Measurements from ENCODE around the gene RNF114. TPM values are rescaled to one million over a fixed set of nuclear protein-coding genes. Genes with fewer than 3 reads are reported as not detected.
A peak's percentile ranks its signal among the peaks of the same experiment; 100 is the strongest.

The RNF114 gene
- total RNA-seq, 2 donors from 2014 or later = 99.2 to 113 TPM

DNA sequence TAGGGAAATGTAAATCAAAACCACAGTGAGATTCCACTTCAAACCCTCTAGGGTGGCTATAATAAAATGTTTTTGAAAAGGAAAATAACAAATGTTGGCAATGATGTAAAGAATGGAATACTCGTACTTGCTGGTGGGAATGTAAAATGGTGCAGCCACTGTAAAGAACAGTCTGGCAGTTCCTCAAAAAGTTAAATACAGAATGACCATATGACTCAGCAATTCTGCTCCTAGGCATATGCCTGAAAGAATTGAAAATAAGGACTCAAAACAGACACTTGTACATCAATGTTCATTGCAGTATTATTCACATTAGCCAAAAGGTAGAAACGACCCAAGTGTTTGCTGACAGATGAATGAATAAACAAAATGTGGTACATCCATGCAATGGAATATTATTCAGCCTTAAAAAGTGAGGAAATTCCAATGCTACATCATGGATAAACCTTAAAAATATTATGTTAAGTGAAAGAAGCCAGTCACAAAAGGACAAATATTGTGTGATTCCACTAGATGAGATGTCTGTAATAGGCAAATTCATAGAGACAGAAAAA lies 10.2 kb upstream of the RNF114 start:
- no peaks in the 10 kb centered on the region for H3K27me3 Mint-ChIP-seq (ENCODE audit: low read depth)
- ATAC-seq (replicated peaks in 1 of 2) (no peak), DNase-seq (no peak)
- no peaks in the 10 kb centered on the region for H3K9me3 Mint-ChIP-seq
- peaks cover 9% of the 10 kb centered on the region for H3K4me1 Mint-ChIP-seq (ENCODE audit: low read depth)
- no peaks in the 10 kb centered on the region for H3K36me3 Mint-ChIP-seq (ENCODE audit: insufficient read depth in 2 of 2)
- H3K4me3 Mint-ChIP-seq = no peak overlapping the region
- H3K27ac Mint-ChIP-seq = no peak overlapping the region

DNA sequence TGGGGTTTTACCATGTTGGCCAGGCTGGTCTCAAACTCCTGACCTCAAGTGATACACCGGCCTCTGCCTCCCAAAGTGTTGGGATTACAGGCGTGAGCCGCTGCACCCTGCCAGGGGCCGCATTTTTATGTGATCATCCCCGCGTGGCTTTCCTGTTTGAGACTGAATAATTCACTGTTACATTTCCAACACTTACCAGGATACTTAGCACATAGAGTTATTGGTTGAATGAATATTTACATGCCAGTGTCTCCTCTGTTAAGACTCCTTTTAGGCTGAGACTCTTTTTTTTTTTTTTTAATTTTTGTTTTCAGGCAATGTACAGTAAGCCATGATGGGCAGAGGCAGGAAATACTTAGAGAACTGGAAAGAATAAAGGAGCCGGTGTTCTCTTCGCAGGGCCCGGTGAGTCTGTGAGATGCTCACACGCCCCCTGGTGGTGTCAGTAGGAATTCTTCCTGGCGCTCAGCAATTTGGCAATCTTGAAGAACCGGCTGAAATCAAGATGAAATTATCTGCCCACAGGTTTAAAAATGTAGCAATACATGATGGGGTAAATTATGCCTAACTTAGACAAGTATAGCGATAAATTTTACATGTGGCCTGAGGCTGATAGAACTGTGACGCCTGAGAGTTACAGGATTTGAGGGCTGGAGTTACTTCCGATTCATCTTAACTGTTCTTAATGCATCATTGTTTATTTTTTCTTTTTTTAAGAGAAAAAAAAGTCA lies 7.6 kb upstream of the RNF114 start:
- H3K27ac Mint-ChIP-seq = no peak overlapping the region
- no peaks in the 10 kb centered on the region for H3K27me3 Mint-ChIP-seq (ENCODE audit: low read depth)
- peaks cover 9% of the 10 kb centered on the region for H3K4me1 Mint-ChIP-seq (ENCODE audit: low read depth)
- H3K36me3 Mint-ChIP-seq (ENCODE audit: insufficient read depth in 2 of 2) = no peaks in the 10 kb centered on the region
- peak; percentile 76 to 83 for DNase-seq
- H3K9me3 Mint-ChIP-seq = no peaks in the 10 kb centered on the region
- H3K4me3 Mint-ChIP-seq = peak overlapping the region; percentile 33 to 48
- peak; percentile 81 to 90 for ATAC-seq (replicated peaks in 1 of 2)

DNA sequence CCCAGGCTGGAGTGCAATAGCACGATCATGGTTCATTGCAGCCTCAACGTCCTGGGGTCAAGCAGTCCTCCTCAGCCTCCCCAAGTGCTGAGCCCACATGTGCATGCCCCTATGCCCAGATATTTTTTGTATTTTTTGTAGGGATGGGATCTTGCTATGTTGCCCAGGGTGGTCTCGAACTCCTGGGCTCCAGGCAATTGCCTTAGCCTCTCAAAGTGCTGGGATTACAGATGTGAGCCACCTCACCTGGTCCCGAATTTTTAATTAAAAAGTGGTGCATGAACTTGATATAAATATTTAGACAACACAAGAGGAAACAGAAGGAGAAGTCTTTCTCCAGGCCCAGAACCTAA lies 7.1 kb upstream of the RNF114 start:
- DNase-seq (no peak), ATAC-seq (replicated peaks in 1 of 2) (no peak)
- no peaks in the 10 kb centered on the region for H3K36me3 Mint-ChIP-seq (ENCODE audit: insufficient read depth in 2 of 2)
- no peak overlapping the region for H3K4me3 Mint-ChIP-seq
- H3K4me1 Mint-ChIP-seq (ENCODE audit: low read depth) = peaks cover 9% of the 10 kb centered on the region
- H3K9me3 Mint-ChIP-seq = no peaks in the 10 kb centered on the region
- no peak overlapping the region for H3K27ac Mint-ChIP-seq
- H3K27me3 Mint-ChIP-seq (ENCODE audit: low read depth) = no peaks in the 10 kb centered on the region

DNA sequence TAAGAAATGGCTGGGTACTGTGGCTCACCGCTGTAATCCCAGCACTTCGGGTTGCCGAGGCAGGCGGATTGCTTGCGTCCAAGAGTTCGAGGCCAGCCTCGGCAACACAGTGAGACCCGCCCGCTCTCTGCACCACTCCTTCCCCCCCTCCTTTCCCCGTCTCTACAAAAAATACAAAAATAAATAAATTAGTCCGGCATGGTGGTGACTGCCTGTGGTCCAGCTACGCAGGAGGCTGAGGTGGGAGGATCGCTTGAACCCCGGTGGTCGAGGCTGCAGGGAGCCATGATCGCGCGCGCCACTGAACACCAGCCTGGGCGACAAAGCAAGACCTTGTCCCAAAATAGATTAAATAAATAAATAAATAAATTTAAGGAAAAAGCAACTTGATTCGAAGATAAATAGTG lies 448 bp upstream of the RNF114 start:
- peak; percentile 11 to 16 for ATAC-seq (replicated peaks in 1 of 2)
- no peak overlapping the region for H3K27ac Mint-ChIP-seq
- DNase-seq = no peak

DNA sequence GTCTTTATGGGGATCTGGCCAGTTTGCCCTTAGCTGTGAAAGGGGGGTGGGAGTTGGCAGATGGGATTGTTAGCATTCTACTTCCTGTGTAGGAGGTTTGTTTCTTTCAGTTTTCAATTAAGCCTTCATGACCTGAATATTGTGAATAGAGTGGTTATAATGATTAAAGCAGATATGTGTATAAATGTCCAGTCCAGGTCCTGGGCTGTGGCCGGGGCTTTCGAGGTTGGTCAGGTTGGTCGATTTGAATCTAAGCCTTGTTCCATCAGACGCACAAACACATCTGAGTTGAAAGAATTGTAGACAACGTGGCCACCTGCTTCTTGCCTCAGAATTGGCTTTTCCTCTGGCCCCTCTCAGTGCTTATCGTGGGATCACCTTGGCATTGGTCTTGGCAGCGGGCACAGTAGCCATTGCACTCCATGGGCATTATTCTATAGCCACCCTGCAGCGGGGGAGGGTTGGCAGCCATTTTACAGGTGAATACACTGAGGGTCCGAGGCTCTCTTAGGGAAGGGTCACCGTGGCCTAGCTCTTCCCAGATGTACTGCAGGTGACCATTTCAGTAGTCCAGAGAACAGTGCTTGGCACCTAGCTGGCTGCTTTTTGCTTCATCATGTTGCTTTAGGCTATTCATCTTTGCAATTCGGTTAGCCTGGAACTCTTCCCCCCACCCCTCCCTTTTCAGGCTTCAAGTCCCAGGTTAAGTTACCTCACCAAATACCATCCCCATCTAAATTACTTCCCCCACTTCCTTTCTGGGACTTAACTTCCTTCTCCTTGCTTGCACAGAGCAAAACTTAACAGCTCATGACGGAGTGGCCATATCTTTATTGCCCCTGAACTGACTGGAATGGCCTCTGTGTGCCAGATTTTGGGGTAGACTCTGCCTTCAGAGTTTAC lies 1.1 kb downstream of the RNF114 start:
- Mint-ChIP-seq H3K4me3 (peak overlapping the region; percentile 93 to 99), H3K4me1 (ENCODE audit: low read depth) (peaks cover 43% of the 10 kb centered on the region), H3K27ac (peak overlapping the region; percentile 96), H3K27me3 (ENCODE audit: low read depth) (no peaks in the 10 kb centered on the region), H3K36me3 (ENCODE audit: insufficient read depth in 2 of 2) (peaks cover 5 to 10% of the 10 kb centered on the region in 2 donors), H3K9me3 (no peaks in the 10 kb centered on the region)
- DNase-seq (no peak), ATAC-seq (replicated peaks in 1 of 2) (no peak)

More for the DNA sequence above, 448 bp upstream of the RNF114 start:
- H3K27me3 Mint-ChIP-seq (ENCODE audit: low read depth) = no peaks in the 10 kb centered on the region
- peak overlapping the region; percentile 93 to 99 for H3K4me3 Mint-ChIP-seq
- H3K9me3 Mint-ChIP-seq = no peaks in the 10 kb centered on the region
- peaks cover 35% of the 10 kb centered on the region for H3K4me1 Mint-ChIP-seq (ENCODE audit: low read depth)
- peaks cover 2 to 5% of the 10 kb centered on the region in 2 donors for H3K36me3 Mint-ChIP-seq (ENCODE audit: insufficient read depth in 2 of 2)

DNA sequence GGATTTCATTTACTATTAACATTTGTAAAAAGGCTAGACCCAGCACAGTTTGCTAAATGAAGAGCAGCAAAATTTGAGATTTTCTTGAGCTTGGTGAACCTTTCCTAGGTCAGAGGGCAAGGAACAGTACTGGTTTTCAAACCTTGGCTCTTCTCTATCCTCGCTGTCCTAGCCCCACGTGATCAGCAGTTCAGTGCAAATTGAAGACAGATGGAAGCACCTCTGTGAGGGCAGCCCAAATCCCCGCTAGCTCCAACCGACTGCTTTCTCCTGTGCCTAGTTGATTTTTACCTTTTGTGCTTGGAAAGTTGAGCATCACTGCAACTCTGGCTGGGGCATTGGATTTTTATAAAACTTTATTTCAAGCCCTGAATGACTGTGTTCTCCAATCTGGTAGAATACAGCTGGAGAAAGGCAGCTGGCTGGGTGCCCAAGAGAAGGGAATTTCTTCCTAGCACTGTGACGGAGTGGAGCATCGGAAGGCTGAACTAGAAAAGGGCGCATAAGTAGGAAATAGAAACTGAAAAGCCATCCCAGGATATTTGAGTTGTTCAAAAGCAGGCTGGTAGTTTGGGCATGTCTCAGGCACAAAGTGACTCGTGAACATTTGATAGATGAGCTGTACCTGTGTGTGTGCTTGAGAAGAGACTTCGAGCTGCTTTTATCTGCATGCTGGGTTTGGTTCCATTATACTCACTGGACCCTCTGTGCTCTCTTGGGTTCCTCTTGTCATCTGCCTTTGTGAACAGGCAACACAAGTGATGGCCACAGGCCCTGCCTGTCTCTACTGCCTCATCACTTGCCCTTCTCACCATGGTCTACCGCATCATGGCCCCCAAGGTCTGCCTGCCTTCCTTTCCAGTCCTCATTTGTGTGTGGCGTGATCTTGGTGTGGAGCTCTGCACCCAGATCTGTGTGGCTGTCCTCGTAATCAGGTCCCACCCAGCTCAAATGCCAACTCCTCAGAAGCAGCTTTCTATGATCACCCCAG lies 2.3 kb downstream of the RNF114 start:
- Mint-ChIP-seq H3K27ac (peak overlapping the region; percentile 89), H3K4me3 (peak overlapping the region; percentile 93 to 99), H3K9me3 (no peaks in the 10 kb centered on the region), H3K36me3 (ENCODE audit: insufficient read depth in 2 of 2) (peaks cover 5 to 12% of the 10 kb centered on the region in 2 donors), H3K4me1 (ENCODE audit: low read depth) (peaks cover 43% of the 10 kb centered on the region), H3K27me3 (ENCODE audit: low read depth) (no peaks in the 10 kb centered on the region)
- ATAC-seq (replicated peaks in 1 of 2) = no peak
- no peak for DNase-seq

DNA sequence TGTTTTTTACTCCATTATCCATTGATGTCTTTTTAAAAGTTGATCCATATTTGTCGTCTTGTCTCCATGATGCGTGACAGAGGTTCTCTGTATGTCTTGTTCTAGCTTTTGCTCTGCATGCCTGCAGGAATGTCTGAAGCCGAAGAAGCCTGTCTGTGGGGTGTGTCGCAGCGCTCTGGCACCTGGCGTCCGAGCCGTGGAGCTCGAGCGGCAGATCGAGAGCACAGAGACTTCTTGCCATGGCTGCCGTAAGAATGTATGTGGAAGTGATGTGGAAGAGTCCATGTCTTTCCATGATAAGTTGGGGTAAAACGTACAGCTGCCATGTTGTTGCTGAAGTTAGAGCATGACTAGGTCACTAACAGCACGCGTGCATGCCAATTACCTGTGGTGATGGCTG lies 5.3 kb downstream of the RNF114 start:
- ATAC-seq (replicated peaks in 1 of 2) (no peak), DNase-seq (no peak)
- Mint-ChIP-seq H3K4me1 (ENCODE audit: low read depth) (peaks cover 34% of the 10 kb centered on the region), H3K9me3 (no peaks in the 10 kb centered on the region), H3K27me3 (ENCODE audit: low read depth) (no peaks in the 10 kb centered on the region), H3K36me3 (ENCODE audit: insufficient read depth in 2 of 2) (peaks cover 5 to 13% of the 10 kb centered on the region in 2 donors), H3K27ac (no peak overlapping the region), H3K4me3 (no peak overlapping the region)

DNA sequence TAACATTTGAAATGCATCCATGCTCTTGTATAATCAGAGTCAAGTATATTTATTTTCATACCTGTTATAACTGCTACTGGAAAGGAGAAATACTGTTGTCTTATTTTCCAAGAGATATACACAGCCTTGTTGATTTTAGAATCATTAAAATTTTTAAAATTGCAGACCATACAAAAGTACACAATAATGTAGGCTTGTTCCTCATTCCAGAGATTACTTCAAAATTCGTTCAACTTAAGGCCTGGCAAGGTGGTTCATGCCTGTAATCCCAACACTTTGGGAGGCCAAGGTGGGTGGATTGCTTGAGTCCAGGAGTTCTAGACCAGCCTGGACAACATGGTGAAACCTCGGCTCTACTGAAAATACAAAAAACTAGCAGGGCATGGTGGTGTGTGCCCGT lies 6.1 kb downstream of the RNF114 start:
- Mint-ChIP-seq H3K9me3 (no peaks in the 10 kb centered on the region), H3K27me3 (ENCODE audit: low read depth) (no peaks in the 10 kb centered on the region), H3K4me3 (no peak overlapping the region), H3K27ac (no peak overlapping the region), H3K4me1 (ENCODE audit: low read depth) (peaks cover 27% of the 10 kb centered on the region), H3K36me3 (ENCODE audit: insufficient read depth in 2 of 2) (peaks cover 2 to 19% of the 10 kb centered on the region in 2 donors)
- ATAC-seq (replicated peaks in 1 of 2) (no peak), DNase-seq (no peak)

DNA sequence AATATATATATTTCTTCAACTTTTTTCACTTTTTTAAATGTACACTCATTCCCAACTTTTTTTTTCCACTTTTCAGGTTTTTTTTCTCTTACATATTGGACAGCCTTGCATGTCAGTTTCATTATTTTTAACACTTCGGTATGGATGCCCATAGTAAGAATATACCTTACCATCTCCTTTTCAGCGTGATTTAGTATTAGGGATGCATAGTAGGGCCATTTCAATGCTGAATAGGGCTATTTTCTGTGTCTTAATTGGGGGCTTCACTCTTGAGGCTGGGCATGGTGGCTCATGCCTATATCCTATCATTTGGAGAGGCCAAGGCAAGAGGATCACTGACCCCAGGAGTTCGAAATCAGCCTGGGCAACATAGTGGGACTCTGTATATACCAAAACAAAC lies 6.7 kb downstream of the RNF114 start:
- Mint-ChIP-seq H3K36me3 (ENCODE audit: insufficient read depth in 2 of 2) (peaks cover 4 to 22% of the 10 kb centered on the region in 2 donors), H3K27ac (no peak overlapping the region)

DNA sequence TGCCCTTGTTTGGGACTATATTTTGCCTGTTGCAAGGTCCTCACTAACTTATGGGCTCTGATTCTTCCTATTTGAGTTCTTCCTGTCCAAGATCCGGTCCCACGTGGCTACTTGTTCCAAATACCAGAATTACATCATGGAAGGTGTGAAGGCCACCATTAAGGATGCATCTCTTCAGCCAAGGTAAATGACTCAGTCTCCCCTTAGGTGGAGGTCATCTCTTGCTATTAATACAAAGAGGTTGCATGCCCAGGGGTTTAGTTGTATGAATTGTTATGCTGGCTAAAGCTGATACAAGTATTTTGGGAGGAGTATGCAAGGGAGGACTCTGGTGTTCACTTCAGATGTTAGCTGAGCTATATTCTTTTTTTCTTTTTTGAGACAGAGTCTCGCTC lies 9.1 kb downstream of the RNF114 start:
- no peak for ATAC-seq (replicated peaks in 1 of 2)
- Mint-ChIP-seq H3K27me3 (ENCODE audit: low read depth) (no peaks in the 10 kb centered on the region), H3K27ac (no peak overlapping the region), H3K36me3 (ENCODE audit: insufficient read depth in 2 of 2) (peaks cover 10 to 35% of the 10 kb centered on the region in 2 donors), H3K9me3 (no peaks in the 10 kb centered on the region), H3K4me1 (ENCODE audit: low read depth) (peaks cover 28% of the 10 kb centered on the region), H3K4me3 (no peak overlapping the region)
- DNase-seq = no peak

More for the DNA sequence above, 6.7 kb downstream of the RNF114 start:
- Mint-ChIP-seq H3K9me3 (no peaks in the 10 kb centered on the region), H3K27me3 (ENCODE audit: low read depth) (no peaks in the 10 kb centered on the region), H3K4me1 (ENCODE audit: low read depth) (peaks cover 21% of the 10 kb centered on the region), H3K4me3 (no peak overlapping the region)
- no peak for ATAC-seq (replicated peaks in 1 of 2)
- DNase-seq = no peak

DNA sequence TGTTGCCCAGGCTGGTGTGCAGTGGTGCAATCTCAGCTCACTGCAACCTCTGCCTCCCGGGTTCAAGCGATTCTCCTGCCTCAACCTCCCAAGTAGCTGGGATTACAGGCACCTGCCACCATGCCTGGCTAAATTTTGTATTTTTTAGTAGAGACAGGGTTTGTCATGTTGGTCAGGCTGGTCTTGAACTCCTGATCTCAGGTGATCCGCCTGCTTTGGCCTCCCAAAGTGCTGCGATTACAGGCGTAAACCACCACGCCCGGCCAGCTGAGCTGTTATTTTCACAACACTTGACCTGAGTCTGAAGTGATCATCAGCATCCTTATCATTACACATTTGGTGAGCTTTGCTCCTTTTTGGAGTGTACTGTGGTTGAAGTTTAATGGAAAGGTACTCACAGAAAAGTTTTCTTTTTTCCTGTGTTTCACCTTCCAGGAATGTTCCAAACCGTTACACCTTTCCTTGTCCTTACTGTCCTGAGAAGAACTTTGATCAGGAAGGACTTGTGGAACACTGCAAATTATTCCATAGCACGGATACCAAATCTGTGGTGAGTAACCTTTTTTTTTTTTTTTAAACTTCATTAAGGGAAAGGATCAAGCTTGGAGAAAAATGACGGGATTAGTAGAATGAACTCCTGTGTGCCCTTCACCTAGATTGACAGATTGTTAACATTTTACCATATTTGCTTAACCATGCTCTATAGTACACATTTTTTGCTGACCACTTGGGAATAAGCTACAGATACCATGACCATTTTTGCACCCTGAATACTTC lies 9.7 kb downstream of the RNF114 start:
- DNase-seq (no peak), ATAC-seq (replicated peaks in 1 of 2) (no peak)
- no peaks in the 10 kb centered on the region for H3K9me3 Mint-ChIP-seq
- peaks cover 14 to 39% of the 10 kb centered on the region in 2 donors for H3K36me3 Mint-ChIP-seq (ENCODE audit: insufficient read depth in 2 of 2)
- no peak overlapping the region for H3K4me3 Mint-ChIP-seq
- peaks cover 32% of the 10 kb centered on the region for H3K4me1 Mint-ChIP-seq (ENCODE audit: low read depth)
- H3K27ac Mint-ChIP-seq = no peak overlapping the region
- H3K27me3 Mint-ChIP-seq (ENCODE audit: low read depth) = no peaks in the 10 kb centered on the region

DNA sequence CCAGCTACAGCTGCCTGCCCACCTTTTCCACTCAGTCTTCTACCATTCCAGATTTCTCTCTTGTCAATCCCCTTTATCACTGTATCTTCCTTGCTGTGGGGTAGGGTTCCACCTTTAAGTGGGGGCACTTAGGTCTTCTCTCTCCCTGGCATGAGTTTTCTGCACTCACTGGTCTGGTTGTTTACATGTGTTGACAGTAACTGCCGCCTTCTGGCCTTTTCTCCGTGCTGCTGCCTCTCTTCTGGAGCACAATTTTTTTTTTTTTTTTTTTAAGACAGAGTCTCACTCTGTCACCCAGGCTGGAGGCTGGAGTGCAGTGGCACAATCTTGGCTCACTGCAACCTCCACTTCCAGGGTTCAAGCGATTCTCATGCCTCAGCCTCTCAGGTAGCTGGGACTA lies 12.0 kb downstream of the RNF114 start:
- Mint-ChIP-seq H3K9me3 (no peaks in the 10 kb centered on the region), H3K36me3 (ENCODE audit: insufficient read depth in 2 of 2) (peaks cover 16 to 40% of the 10 kb centered on the region in 2 donors), H3K27me3 (ENCODE audit: low read depth) (no peaks in the 10 kb centered on the region), H3K27ac (no peak overlapping the region), H3K4me3 (no peak overlapping the region), H3K4me1 (ENCODE audit: low read depth) (peaks cover 31% of the 10 kb centered on the region)
- ATAC-seq (replicated peaks in 1 of 2) (no peak), DNase-seq (no peak)

All from activated T-cell treated with anti-CD3 and anti-CD28 coated beads, Interleukin-2, amount 50 U/mL, for 72 hours (primary cell).